Fibroblast of skin of scalp (primary cell): ENCODE results near the gene ALCAM.

ENCODE experiments used
- DNase-seq: peaks from one replicate; pipeline ENCODE4 v3.0.0-alpha.2; 2013

The ALCAM gene

DNA sequence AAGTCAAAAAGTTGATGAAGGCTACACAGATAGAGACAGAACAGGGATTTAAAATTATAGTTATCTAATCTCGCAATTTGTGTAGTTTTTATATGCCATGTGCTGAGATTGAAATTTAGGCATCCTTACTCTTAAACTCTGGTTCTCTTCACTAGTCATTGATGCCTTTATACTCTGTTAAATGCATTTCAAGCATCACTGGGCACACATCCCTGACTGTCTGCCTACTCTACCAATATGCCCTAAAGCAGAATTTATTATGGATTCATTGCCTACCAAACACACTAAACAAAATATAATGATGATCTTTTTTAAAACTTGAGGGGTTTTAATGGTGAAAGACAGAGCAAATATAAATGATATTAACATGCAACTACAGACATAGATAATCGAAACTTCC lies 10.3 kb upstream of the ALCAM start:
- DNase-seq, result no peak

DNA sequence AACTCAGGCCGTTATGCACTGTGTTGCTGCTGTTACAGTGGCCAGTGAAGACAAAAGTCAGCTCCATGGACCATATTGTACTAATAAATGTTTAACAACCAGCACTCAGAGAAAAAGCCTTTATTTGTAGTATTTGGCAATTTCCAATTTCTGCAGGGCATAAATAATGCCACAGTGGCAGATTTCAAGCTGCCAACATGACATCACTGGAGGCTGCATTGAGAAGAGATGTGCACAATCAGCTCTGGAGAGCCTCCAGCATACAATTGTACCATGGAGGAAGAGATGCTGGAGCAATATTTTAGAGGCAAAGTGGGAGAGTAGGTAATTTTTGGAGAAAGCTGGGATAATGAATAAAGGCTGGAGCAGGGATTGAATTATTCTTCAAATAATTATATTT lies 9.7 kb upstream of the ALCAM start:
- no peak for DNase-seq

- DNase-seq, result peak; percentile 59
Measured at GRCh38 chr3:105359098-105359762, 7.5 kb upstream of the ALCAM start.

DNA sequence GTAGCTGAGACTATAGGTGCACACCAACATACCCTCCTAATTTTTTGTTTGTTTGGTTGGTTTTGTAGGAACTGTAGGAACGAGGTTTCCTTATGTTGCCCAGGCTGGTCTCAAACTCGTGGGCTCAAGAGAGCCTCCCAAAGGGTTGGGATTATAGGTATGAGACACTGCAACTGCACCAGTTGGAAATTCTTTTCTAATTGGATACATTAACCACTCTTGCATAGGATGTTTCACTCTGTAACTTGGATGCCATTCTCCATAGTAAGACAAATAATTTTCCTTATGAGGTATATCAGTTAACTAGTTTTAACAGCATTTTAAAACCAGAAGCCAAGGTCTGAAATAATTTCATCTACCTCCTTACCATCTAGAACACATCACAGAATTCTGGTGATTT lies 6.7 kb upstream of the ALCAM start:
- peak; percentile 34 for DNase-seq

- DNase-seq, result peak; percentile 75
Measured at GRCh38 chr3:105362021-105362665, 4.6 kb upstream of the ALCAM start.

DNA sequence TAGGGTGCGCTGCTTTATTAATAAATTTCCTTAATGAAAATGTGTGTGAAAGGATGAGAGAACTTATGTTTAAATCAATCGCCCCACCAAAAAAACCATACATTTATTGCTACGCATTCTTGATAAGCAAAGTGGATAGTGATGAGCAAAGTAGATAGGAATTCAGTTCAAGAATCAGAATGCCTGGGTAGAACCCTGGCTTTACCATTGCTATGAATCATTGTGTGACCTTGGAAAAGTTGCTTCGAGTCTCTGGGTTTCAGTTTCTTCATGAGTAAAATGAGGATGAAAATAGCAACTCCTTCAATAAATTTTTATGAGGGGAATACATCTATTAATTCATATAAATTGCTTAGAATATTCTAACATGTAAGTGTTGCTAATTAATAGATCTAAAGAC lies 2.6 kb upstream of the ALCAM start:
- DNase-seq, result peak; percentile 74

- DNase-seq, result peak; percentile 29
Measured at GRCh38 chr3:105365081-105365390, 1.7 kb upstream of the ALCAM start.

GRCh38 chr3:105365391-105366325 lies 1.1 kb upstream of the ALCAM start:
- DNase-seq, result peak; percentile 80

GRCh38 chr3:105367063-105367405 lies 325 bp downstream of the ALCAM start:
- no peak for DNase-seq

DNA sequence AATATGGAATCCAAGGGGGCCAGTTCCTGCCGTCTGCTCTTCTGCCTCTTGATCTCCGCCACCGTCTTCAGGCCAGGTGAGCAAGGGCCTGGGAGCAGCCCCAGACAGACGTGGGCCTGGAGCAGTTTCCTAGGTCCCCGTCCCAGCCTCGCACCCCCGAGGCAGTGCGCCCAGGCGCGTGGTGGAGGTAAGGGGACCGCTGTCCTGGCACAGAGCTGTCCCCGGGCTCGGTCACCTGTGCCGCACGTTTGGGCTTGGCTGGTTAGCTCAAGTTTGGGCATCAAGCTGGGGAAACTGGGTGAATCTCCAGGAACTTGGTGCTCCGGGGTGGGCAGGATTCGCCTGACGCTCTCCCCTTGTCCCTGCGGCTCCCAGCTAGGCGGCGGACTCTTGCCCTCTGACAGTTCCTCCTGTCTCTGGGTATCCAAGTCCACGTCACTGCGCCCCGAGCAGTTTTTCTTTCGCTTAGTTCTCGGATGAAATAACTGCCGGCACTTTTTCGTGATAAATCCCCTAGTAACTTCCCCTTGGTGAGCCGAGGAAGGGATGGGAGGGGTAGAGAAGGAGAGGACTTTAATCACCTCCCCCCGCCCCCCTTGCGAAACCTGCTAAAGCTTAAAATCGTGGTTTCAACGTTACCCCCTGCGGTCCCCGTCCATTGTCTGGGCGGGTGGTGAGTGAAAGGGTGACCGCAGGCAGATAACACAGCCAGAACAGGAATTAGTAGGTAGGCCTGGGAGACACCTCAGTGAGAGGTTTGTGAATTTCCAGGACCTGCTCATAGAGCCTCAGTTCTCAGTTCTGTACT lies 901 bp downstream of the ALCAM start:
- DNase-seq, result peak; percentile 68

DNA sequence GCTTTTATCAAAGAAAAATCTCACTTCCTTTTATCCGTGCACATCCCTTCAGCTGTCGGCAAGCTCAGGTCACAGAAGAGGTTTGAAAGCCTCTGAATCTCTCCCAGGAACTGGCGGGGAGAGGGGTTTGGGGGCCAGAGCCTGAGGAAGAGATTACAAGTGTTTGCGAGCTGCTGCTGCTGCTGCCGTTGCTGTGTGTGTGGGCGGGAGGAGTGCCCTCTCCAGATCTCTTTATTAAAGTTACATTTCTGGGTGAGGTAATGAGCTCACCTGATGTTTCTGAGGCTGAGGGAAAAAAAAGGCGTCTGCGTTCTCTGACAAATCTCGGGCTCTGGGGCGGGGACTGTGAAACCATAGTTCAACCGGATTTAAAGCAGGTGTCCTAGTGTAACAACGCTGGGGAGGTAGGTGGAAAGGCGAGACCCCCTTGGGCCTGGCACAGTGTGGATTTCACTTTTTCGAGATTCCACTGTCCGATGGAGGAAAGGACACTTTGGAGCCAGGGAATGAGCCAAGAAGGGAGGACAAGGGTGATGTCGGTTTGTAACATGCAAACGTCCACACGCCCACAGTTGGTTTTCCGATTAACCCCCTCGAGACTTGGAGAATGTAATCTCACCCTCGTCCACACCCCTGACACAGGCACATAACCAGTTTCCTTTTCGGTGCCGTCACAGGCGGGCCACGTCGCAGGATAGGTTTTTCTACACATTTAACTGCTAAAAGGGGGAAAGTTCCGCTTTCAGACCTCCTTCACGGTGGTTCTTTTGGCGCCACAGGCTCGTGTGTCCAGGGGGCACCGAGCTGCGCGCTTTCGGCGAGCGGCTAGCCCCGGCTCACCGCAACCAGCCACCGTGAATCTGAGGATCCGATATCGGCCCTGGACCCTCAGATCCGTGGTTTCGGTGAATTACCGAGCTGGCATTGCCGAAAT lies 2.1 kb downstream of the ALCAM start:
- peak; percentile 65 for DNase-seq

DNA sequence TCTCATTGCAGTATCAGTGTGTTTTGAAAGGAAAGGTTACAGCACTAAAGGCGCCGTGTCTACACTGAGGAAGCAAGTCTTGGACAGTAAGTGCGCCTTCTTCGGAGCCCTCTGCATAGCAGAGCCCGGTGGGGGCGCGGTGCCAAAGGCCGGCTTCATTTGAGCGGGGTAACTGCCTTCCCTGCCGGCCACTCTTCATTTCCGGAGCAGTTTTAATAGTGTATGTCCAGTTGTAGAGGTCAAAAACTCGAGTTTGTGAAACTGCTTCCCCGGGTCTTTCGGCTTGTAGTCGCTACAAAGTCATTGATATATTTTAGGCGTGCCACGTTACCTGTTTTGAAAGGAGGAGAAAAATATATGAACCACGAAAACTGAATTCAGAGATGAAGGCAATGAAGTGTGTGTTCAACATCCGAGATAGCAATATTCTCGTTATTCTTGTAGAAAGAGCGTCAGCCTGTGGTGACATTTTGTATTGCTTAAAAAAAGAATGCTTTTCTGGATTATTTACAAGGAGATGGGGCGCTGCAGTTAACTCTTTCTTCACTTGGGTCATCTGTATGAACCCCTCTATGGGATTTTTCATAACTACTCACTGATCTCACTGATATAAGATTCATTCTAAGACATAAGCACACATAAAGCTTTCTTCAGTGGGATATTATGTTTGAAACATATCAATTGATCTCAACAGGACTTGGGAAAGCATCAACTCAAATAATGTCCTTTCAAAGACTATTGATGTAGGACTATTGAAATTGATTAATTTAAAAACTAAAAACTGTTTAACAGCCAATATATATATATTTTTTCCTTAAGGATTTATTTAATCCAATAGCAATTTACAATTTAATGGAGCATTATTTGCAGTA lies 3.0 kb downstream of the ALCAM start:
- peak; percentile 76 for DNase-seq

GRCh38 chr3:105373383-105373782 lies 6.7 kb downstream of the ALCAM start:
- DNase-seq, result no peak

GRCh38 chr3:105375750-105376511 lies 9.2 kb downstream of the ALCAM start:
- DNase-seq, result no peak

DNA sequence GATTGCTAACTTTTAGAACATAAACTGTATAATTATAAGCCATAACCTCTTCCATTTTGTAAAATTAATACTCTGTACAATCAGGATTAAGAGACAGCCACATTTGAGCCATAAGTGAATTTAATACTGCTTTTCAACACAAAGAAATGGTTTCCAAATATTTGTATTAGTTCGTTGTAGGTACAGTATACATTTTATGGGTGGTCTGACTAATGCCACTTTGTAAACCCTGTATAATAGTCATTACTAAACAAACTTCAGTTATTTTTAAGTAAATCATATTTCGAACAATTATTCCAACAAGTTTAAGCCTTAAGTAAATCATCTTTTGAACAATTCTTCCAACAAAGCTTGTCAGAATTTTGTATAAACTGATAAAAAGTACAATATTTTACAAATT lies 11.0 kb downstream of the ALCAM start:
- DNase-seq, result no peak

DNA sequence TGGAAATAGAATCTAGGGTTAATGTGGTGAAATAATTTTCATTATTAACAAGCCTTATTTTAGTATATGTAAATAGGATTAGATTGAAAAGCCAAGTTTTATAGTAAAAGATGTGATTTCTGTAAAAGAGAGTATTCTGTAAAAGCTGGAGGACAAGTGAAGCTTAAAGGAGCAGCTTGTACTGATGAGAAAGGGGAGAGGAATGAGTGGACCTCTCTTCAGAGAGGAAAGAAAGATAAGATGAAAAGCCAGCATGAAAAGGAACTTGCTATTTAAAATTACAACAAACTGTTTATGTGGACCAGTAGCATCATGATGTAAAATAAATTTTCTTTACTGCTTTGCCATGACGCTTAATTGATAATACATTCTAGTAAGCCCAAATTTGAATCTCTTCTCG lies 18.5 kb downstream of the ALCAM start:
- DNase-seq, result no peak

DNA sequence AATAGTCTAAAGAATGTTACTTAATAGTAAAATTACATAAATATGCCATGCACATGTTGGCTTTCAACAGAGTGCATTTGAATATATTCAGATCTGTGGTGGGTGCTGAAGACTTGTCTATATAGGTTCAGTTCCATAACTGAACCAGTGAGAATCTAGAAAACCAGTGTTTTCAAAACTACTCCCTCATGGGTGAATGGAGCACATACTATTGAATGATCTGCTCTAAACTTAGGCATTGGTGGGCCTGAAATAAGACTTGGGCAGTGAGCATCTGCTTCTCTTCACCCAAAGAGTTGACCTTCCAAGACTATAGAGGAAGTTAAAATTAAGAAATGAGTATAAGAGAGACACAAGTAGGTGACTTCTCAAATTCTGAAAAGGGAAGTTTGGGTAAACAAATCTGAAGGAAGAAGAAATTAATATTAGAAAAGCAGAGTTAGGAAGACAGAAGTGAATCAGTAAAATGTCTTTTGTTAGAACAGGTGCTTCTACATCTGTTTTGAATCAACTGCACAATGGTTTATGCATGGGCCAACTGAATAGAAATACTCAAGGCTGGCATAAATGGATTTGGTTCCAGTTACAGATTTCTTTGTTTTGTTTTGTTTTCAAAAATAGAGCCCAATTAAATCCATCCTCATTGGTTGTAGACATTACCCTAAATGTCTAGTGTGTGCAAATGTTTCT lies 19.3 kb downstream of the ALCAM start:
- no peak for DNase-seq

DNA sequence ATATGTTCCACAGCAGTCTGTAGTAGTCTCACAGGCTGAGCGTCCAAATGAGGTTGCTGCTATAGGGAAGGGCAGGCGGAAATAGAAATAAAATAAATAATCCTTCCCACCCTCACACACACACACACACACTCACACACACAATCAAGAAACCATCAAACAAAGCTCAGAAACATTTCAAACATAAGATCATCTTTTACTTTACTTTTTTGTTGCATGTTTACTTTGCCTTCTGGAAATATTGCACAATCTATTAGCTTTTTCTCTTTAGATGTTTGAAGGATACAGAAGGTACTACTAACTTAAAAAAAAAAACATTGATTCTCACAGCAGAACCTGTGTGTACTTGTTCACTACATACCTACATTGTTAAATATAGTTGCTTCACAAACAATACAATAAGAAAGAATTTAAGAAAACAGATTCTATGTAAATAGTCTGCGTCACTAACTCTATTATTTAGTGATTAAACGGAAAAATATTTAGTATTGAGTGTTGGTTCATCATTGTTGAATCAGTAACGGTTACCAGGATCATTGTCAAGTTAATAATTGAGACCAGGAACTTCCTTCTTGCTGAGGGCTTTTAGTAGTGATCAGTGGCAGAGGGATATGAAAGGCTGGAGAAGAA lies 20.5 kb downstream of the ALCAM start:
- DNase-seq, result peak; percentile 40

DNA sequence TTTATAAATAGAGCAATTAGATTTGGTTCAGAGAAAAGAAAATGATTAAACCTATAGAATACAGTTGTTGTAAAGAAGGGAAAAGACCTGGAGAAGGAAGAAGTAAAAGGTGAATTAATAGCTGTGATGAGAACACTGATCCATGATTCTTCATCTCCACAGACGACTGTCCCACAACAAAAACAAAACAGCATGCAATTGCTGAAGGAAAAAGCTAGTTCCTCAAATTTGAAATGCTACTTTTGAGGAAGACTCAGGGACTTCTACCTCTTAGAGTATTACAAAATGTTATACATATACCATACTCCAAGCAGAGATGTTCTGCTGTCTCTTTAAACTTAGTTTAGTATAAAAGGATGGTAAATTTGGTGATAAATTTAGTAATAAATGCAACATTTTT lies 21.5 kb downstream of the ALCAM start:
- DNase-seq, result no peak
